GM23248 (cell line): ENCODE measurements around the gene SMYD3. TPM values are rescaled to one million over a fixed set of nuclear protein-coding genes. Genes with fewer than 3 reads are reported as not detected.

Experiments
- DNase-seq: peaks from one replicate; pipeline ENCODE4 v3.0.0-alpha.2; 2015
- H2AFZ ChIP-seq: fragments of 200-600 bp; sonication (generic); 2 replicates; pipeline ENCODE4 v1.6.1; 2016; ENCODE audit warnings: antibody characterized with exemption
- H3F3A ChIP-seq: fragments of 200-600 bp; sonication (generic); 2 replicates; pipeline ENCODE4 v1.6.1; 2016; ENCODE audit warnings: mild to moderate bottlenecking, antibody characterized with exemption, mixed run types; ENCODE audit not compliant: insufficient read depth
- H3K27ac ChIP-seq: fragments of 200-600 bp; sonication (generic); 2 replicates; pipeline ENCODE4 v1.5.1; 2016; ENCODE audit warnings: mild to moderate bottlenecking
- H3K27me3 ChIP-seq: fragments of 200-600 bp; sonication (generic); replicated peaks from 2 replicates; pipeline ENCODE4 v1.6.1; 2016; ENCODE audit warnings: mild to moderate bottlenecking; ENCODE audit not compliant: insufficient read depth
- H3K36me3 ChIP-seq: fragments of 200-600 bp; sonication (generic); 2 replicates; pipeline ENCODE4 v1.6.1; 2016; ENCODE audit warnings: low read depth, mild to moderate bottlenecking
- H3K4me1 ChIP-seq: fragments of 200-600 bp; sonication (generic); 2 replicates; pipeline ENCODE4 v1.6.1; 2016; ENCODE audit warnings: mild to moderate bottlenecking; ENCODE audit not compliant: insufficient read depth
- H3K4me2 ChIP-seq: fragments of 200-600 bp; sonication (generic); one replicate; pipeline ENCODE4 v1.6.1; 2016; ENCODE audit warnings: mild to moderate bottlenecking; ENCODE audit not compliant: unreplicated experiment
- H3K4me3 ChIP-seq: fragments of 200-600 bp; sonication (generic); 2 replicates; pipeline ENCODE4 v1.5.1; 2016; ENCODE audit warnings: mild to moderate bottlenecking
- H3K79me2 ChIP-seq: fragments of 200-600 bp; sonication (generic); 2 replicates; pipeline ENCODE4 v1.6.1; 2016; ENCODE audit warnings: mild to moderate bottlenecking; ENCODE audit not compliant: insufficient read depth
- H3K9ac ChIP-seq: fragments of 200-600 bp; sonication (generic); 2 replicates; pipeline ENCODE4 v1.6.1; 2016; ENCODE audit warnings: mild to moderate bottlenecking
- H3K9me2 ChIP-seq: fragments of 200-600 bp; sonication (generic); 2 replicates; pipeline ENCODE4 v1.6.1; 2016; ENCODE audit warnings: mixed run types, mild to moderate bottlenecking, moderate library complexity; ENCODE audit not compliant: insufficient read depth
- H3K9me3 ChIP-seq: fragments of 200-600 bp; sonication (generic); one replicate; pipeline ENCODE4 v1.6.1; 2017; ENCODE audit warnings: low read depth
- H4K20me1 ChIP-seq: fragments of 200-600 bp; sonication (generic); 2 replicates; pipeline ENCODE4 v1.6.0; 2016; ENCODE audit not compliant: insufficient read depth
- EZH2 ChIP-seq: fragments of 200-600 bp; sonication (generic); IDR thresholded peaks from 2 replicates; pipeline ENCODE4 v1.6.1; 2018; ENCODE audit warnings: antibody characterized with exemption, mild to moderate bottlenecking; ENCODE audit not compliant: insufficient read depth, poor library complexity, severe bottlenecking
- EZH2phosphoT487 ChIP-seq: fragments of 200-600 bp; sonication (generic); IDR thresholded peaks from 2 replicates; pipeline ENCODE4 v1.6.1; 2018; ENCODE audit warnings: antibody characterized with exemption, moderate library complexity, mild to moderate bottlenecking, low read depth; ENCODE audit not compliant: insufficient read depth
- WGBS, 2 experiments: methylation state at CpG; one replicate each; pipeline ENCODE4 v1.1.6; 2015 to 2017; ENCODE audit warnings: low lambda C conversion rate in 2 of 2, low coverage in 1 of 2; ENCODE audit errors: missing lambda C conversion rate in 2 of 2; 5-methylcytosine and 5-hydroxymethylcytosine counted together
- in situ Hi-C: fragments of 300-500 bp; cut with MboI; formaldehyde crosslinking; loops from 2 replicates; pipeline ENCODE4 v1.15.0; 2020
- polyA plus RNA-seq: library from polyadenylated mRNA; unstranded; fragments of >200 nt; fragmentation: Nextera tagmentation; extraction: Ambion mirVana; gene quantifications from 2 replicates; pipeline ENCODE4 v1.2.1, GENCODE V29; 2016
- total RNA-seq: library from RNA; depleted of rRNA; stranded (reverse); fragments of >200 nt; shearing (Covaris generic); gene quantifications from 2 replicates; pipeline ENCODE4 v1.2.3, GENCODE V29; 2014

Gene SMYD3
- total and polyA plus RNA-seq, 2 experiments from 2014 or later, result 32.1 to 44.8 TPM

GRCh38 chr1:246145900-246146299 is 361.2 kb downstream of the SMYD3 start:
- Histone ChIP-seq H3K4me3 (no peak overlapping the region), H3F3A (peaks cover 20% of the 10 kb centered on the region; the same call in 1 of the 2 replicates), H3K9ac (no peak overlapping the region), H3K36me3 (no peaks in the 10 kb centered on the region), H3K9me2 (no peaks in the 10 kb centered on the region), H2AFZ (no peak overlapping the region), H3K27me3 (no peaks in the 10 kb centered on the region), H3K79me2 (no peaks in the 10 kb centered on the region), H3K9me3 (no peaks in the 10 kb centered on the region), H3K27ac (no peak overlapping the region), H3K4me1 (peaks cover 19% of the 10 kb centered on the region), H3K4me2 (no peak overlapping the region), H4K20me1 (no peaks in the 10 kb centered on the region)
- no peak for DNase-seq
- 97 to 99% methylated on average over 4 of the region's 4 CpGs for WGBS, 2 experiments
- no peak for TF ChIP-seq EZH2
- TF ChIP-seq EZH2phosphoT487, result no peak
- in situ Hi-C loops, result no loop called here

GRCh38 chr1:246144931-246145330 is 362.1 kb downstream of the SMYD3 start:
- no peak for DNase-seq
- Histone ChIP-seq H3K4me1 (peaks cover 25% of the 10 kb centered on the region), H3K27ac (no peak overlapping the region), H3K4me3 (no peak overlapping the region), H3K27me3 (no peaks in the 10 kb centered on the region), H3K9ac (no peak overlapping the region), H3K79me2 (no peaks in the 10 kb centered on the region), H3K9me3 (no peaks in the 10 kb centered on the region), H3K9me2 (no peaks in the 10 kb centered on the region), H3F3A (peaks cover 25% of the 10 kb centered on the region), H3K4me2 (no peak overlapping the region), H3K36me3 (no peaks in the 10 kb centered on the region), H2AFZ (no peak overlapping the region), H4K20me1 (no peaks in the 10 kb centered on the region)
- 95 to 99% methylated on average over 3 of the region's 3 CpGs for whole genome bisulfite sequencing, 2 experiments
- in situ Hi-C loops, result no loop called here
- TF ChIP-seq EZH2phosphoT487 (no peak), EZH2 (no peak)

- Histone ChIP-seq H3K9me3 (no peaks in the 10 kb centered on the region), H3K4me2 (peak overlapping the region; percentile 33), H3F3A (peaks cover 35% of the 10 kb centered on the region), H3K9me2 (no peaks in the 10 kb centered on the region), H3K4me3 (no peak overlapping the region), H3K9ac (no peak overlapping the region), H2AFZ (no peak overlapping the region), H3K36me3 (no peaks in the 10 kb centered on the region), H4K20me1 (no peaks in the 10 kb centered on the region), H3K27ac (peak overlapping the region; percentile 51), H3K27me3 (no peaks in the 10 kb centered on the region), H3K79me2 (no peaks in the 10 kb centered on the region), H3K4me1 (peaks cover 37% of the 10 kb centered on the region)
- DNase-seq, result peak; percentile 94
- TF ChIP-seq EZH2phosphoT487 (no peak), EZH2 (no peak)
- WGBS, 2 experiments, result 38% methylated on average over 10 of the region's 10 CpGs
- in situ Hi-C loops, result no loop called here
These were observed 364.7 kb downstream of the SMYD3 start for GRCh38 chr1:246142320-246142893.

- H2AFZ ChIP-seq, result no peak overlapping the region
- peaks cover 35% of the 10 kb centered on the region for H3F3A ChIP-seq
- H3K9ac ChIP-seq, result no peak overlapping the region
- no peaks in the 10 kb centered on the region for H3K79me2 ChIP-seq
- H3K27ac ChIP-seq, result no peak overlapping the region
- in situ Hi-C loops, result no loop called here
- 96 to 99% methylated on average over 4 of the region's 4 CpGs for WGBS, 2 experiments
- no peaks in the 10 kb centered on the region for H3K27me3 ChIP-seq
- H4K20me1 ChIP-seq, result no peaks in the 10 kb centered on the region
- TF ChIP-seq EZH2 (no peak), EZH2phosphoT487 (no peak)
- H3K9me2 ChIP-seq, result no peaks in the 10 kb centered on the region
- H3K4me1 ChIP-seq, result peaks cover 37% of the 10 kb centered on the region
- DNase-seq, result no peak
- no peak overlapping the region for H3K4me2 ChIP-seq
- H3K4me3 ChIP-seq, result no peak overlapping the region
- H3K9me3 ChIP-seq, result no peaks in the 10 kb centered on the region
- no peaks in the 10 kb centered on the region for H3K36me3 ChIP-seq
These were observed 365.8 kb downstream of the SMYD3 start for GRCh38 chr1:246141306-246141705.

GRCh38 chr1:246139745-246140182 is 367.3 kb downstream of the SMYD3 start:
- H3K9ac ChIP-seq, result peak overlapping the region; percentile 32
- H3F3A ChIP-seq, result peaks cover 35% of the 10 kb centered on the region
- no peaks in the 10 kb centered on the region for H3K9me2 ChIP-seq
- H2AFZ ChIP-seq, result no peak overlapping the region
- H3K27ac ChIP-seq, result peak overlapping the region; percentile 79
- DNase-seq, result peak; percentile 94
- no peaks in the 10 kb centered on the region for H3K79me2 ChIP-seq
- H4K20me1 ChIP-seq, result no peaks in the 10 kb centered on the region
- TF ChIP-seq EZH2, result no peak
- peak; percentile 65; the same call in 1 of the 2 replicates for TF ChIP-seq EZH2phosphoT487
- no peaks in the 10 kb centered on the region for H3K36me3 ChIP-seq
- in situ Hi-C loops, result no loop called here
- H3K4me1 ChIP-seq, result peaks cover 37% of the 10 kb centered on the region
- no peaks in the 10 kb centered on the region for H3K9me3 ChIP-seq
- peak overlapping the region; percentile 34 for H3K4me2 ChIP-seq
- no peaks in the 10 kb centered on the region for H3K27me3 ChIP-seq
- no peak overlapping the region for H3K4me3 ChIP-seq
- 1 to 3% methylated on average over 2 of the region's 2 CpGs for WGBS, 2 experiments
